Kidney epithelial cell (primary cell): ENCODE data around the gene P3H4. TPM values are rescaled to one million over a fixed set of nuclear protein-coding genes. Genes with fewer than 3 reads are reported as not detected.
"Not testable (repeated sequence)": the region's sequence is repeated elsewhere in the genome, so short reads cannot be mapped to it uniquely, and the experiment has no call there.

ENCODE experiments used
- DNase-seq: peaks from one replicate; pipeline ENCODE4 v3.0.0-alpha.2; 2010; ENCODE audit warnings: low read depth
- H3K27me3 ChIP-seq: 2 replicates; pipeline ENCODE4 v1.6.0; 2011; ENCODE audit warnings: low read length; ENCODE audit not compliant: control insufficient read depth, insufficient read depth
- H3K36me3 ChIP-seq: 2 replicates; pipeline ENCODE4 v1.5.1; 2011; ENCODE audit warnings: low read length; ENCODE audit not compliant: control insufficient read depth, insufficient read depth
- H3K4me3 ChIP-seq: 2 replicates; pipeline ENCODE4 v1.5.1; 2011; ENCODE audit warnings: low read depth, mild to moderate bottlenecking, control low read depth, low read length
- CTCF ChIP-seq: IDR thresholded peaks from 2 replicates; pipeline ENCODE4 v1.5.1; 2011; ENCODE audit warnings: mild to moderate bottlenecking, moderate library complexity, low read length, control low read depth, inconsistent platforms; ENCODE audit not compliant: insufficient read depth, poor library complexity, severe bottlenecking
- total RNA-seq: library from RNA; depleted of rRNA; stranded (reverse); fragments of >200 nt; gene quantifications from 2 replicates; pipeline ENCODE4 v1.2.3, GENCODE V29; 2015

P3H4 gene
- total RNA-seq, 1 donor from 2014 or later = 50.5 TPM

GRCh38 chr17:41779954-41780353 is 31.8 kb downstream of the P3H4 start:
- no peak for TF ChIP-seq CTCF
- H3K27me3 ChIP-seq = no peaks in the 10 kb centered on the region
- no peak overlapping the region for H3K4me3 ChIP-seq
- H3K36me3 ChIP-seq = no peaks in the 10 kb centered on the region
- DNase-seq = no peak

DNA sequence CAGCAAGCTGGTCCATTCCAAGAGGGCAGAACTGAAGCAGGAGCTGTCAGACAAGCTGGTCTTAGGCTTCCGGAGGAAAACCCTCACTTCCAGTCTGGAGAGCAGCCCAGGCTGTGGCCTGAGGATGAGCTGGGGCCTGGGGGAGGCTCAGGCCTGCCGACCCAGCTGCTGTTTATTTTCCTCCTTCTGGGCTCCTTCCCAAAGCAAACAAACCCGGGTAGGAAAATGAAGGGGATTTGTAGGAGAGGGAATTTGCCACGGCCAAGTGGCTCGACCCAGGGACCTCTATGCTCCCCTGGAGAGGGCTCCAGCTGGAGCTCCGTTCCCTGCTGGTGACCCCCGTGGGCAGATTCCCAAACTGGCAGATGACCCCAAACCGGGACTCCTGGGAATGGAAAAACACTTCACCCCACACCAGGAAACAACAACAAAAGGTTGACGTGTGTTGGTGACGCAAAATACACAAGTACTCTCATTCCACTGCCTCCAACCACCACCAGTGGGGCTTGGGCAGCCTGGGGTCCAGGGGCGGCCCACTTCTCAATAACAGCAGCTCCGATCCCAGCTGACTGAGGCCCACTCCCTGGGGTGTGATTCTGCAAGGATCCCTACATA is 34.1 kb downstream of the P3H4 start:
- no peak overlapping the region for H3K4me3 ChIP-seq
- no peak for TF ChIP-seq CTCF
- peak; percentile 67 for DNase-seq
- H3K36me3 ChIP-seq = peaks cover 2% of the 10 kb centered on the region
- no peaks in the 10 kb centered on the region for H3K27me3 ChIP-seq

GRCh38 chr17:41777157-41777573 is 34.6 kb downstream of the P3H4 start:
- H3K4me3 ChIP-seq = no peak overlapping the region
- DNase-seq = peak; percentile 77
- TF ChIP-seq CTCF = peak; percentile 70
- H3K36me3 ChIP-seq = peaks cover 2% of the 10 kb centered on the region
- no peaks in the 10 kb centered on the region for H3K27me3 ChIP-seq

DNA sequence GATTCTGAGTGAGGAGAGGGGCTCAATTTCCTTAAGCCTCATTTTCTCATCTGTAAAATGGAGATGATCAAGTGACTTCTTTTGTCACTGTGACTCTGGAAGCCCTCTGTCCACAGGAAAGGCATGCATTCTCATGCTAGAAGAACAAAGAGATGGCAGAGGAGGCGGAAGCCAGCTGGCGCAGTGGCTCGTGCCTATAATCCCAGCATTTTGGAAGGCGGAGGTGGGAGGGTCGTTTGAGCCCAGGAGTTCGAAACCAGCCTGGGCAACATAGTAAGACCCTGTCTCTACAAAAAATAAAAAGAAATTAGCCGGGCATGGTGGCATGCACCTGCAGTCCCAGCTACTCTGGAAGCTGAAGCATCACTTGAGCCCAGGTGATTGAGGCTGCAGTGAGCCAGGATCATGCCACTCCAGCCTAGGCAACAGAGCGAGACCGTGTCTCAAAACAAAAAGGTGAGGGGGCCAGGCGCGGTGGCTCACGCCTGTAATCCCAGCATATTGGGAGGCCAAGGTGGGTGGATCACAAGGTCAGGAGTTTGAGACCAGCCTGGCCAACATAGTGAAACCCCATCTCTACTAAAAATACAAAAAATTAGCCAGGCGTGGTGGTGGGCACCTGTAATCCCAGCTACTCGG is 35.4 kb downstream of the P3H4 start:
- not testable (repeated sequence) for DNase-seq, H3K36me3 ChIP-seq, H3K4me3 ChIP-seq, H3K27me3 ChIP-seq

- Histone ChIP-seq H3K27me3 (no peaks in the 10 kb centered on the region), H3K36me3 (peaks cover 2% of the 10 kb centered on the region), H3K4me3 (no peak overlapping the region)
- no peak for DNase-seq
- TF ChIP-seq CTCF = no peak
Observed at GRCh38 chr17:41775394-41776226, 36.1 kb downstream of the P3H4 start.

DNA sequence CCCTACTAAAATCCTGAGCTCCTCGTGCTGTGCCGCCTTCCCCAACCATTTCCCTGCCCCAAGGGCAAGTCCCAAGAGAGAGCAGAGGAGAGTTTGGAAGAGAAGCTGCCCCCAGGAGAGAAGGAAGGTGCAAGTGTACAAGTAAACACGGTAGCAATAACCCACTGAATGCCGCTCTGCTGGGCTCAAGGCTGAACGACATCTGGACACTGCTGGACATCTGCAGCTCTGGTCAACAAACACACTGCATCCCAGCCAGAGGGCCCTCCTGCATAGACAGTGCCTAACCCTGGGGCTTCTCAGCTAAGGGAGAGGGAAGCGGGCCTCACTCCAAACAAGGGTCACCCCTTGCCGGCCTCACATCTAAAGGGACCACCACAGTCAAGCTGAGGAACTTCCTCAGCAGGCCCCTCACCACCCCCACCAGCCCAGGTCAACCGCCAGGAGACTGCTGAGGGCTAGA is 38.0 kb downstream of the P3H4 start:
- Histone ChIP-seq H3K36me3 (peaks cover 6% of the 10 kb centered on the region), H3K4me3 (no peak overlapping the region), H3K27me3 (no peaks in the 10 kb centered on the region)
- TF ChIP-seq CTCF = no peak
- no peak for DNase-seq
